ENCODE results near the gene RGS4.
A peak's percentile ranks its signal among the peaks of the same experiment; 100 is the strongest.

RGS4 gene

DNA sequence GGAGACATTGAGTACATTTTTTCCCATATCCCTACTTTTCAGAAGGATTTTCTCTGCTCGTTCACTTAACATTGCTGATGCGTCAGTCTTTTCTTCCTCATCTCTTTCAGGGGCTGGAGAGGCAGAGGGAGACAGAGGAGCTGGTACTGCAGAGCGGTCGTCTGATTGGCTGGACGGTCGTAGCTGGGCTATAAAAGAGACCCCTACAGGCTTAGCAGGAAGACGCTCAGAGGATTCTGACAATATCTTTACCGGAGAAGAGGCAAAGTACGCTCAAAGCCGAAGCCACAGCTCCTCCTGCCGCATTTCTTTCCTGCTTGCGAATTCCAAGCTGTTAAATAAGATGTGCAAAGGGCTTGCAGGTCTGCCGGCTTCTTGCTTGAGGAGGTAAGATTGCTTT is at the start of gene RGS4:
RGS4 (plus strand) TSS at position 220 of the 400 bp plus-strand sequence; CDS start at position 344, 124 bp downstream.
- DNase-seq (ENCODE audit: low spot score): peak; percentile 47

DNA sequence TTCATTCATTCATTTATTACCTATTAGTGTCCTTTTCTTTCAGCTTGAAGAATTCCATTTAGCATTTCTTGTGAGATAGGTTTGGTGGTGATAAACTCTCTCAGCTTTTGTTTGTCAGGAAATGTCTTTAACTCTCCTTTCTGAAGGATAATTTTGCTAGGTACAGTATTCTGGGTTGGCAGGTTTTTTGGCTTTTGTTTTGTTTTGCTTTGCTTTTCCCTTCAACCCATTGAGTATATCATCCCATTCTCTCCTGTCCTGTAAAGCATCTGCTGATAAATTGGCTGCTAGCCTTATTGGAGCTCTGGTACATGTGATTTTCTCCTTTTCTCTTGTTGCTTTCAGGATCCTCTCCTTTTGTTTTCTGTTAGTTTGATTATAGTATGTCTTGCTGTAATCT is 47.0 kb upstream of the RGS4 start:
- no peak for DNase-seq (ENCODE audit: low spot score)

DNA sequence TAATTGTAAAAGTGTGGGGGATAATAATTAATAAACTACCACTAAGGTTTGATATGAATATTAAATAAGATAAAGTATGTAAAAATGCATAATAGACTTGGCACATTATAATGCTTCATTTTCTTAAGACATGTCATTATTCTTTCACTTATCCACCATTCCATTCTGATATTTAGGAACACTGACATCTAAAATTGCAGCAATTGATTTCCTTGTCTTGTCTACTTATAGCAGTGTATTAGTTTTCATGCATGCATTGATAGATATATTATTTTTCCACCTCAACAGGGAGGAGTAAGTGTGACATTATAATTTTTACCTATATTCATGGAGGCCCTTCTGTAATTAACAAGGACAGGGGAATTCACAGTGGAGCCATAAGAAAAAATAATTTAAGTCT is 41.6 kb upstream of the RGS4 start:
- DNase-seq (ENCODE audit: low spot score): no peak

DNA sequence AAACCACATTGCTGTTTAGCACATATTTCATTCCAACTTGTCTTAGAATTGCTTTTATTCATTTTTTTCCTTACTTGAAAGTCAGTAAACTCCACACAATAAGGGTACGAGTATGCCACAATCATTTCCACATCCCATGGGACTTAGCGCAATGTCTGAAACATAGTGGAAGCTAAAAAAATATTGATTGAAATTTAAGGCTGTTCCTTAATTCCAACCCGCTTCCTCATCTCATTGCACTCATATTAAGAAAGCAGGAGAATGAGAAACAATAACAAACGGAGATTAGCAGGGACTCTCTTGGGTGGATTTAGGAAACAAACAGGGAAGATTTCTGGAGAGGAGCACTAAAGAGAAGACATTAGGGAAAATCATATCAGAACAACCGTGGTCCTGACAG is 39.3 kb upstream of the RGS4 start:
- DNase-seq (ENCODE audit: low spot score): no peak

DNA sequence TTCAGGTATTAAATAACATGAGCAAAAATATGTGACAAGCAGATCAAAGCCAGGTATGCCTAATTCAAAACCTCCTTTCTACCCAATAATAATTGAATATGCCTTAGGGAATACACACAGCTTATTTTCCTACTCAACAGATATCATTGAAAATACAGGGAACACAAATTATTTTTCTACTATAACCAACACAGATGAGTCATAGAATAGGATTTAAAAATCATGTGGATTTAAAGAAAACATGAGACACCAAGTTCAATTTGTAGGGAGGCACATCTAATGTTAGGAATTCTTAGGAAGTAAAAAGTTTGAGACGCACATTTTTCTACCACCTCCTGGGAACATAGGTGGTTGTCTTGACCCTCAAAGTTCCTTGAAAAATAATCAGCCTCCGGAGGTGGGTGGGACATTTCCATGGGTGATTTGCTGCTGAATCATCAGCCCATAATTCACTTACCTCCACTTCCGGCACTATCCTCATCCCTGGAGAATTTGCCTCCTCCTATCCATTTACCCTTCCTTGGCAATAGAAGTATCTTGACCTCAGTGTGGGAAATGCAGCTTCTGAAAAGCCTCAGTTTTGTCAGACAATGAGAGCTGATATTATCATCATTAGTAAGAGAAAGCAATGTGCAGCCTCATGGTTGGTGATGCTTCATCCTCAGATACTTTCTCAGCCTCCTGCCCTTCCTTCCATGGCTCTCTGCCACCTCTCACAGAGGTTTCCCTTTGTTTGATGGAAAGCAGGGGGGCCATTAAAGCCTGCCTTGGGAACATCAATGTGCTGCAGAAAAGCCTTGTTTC is 33.5 kb upstream of the RGS4 start:
- DNase-seq (ENCODE audit: low spot score): no peak

DNA sequence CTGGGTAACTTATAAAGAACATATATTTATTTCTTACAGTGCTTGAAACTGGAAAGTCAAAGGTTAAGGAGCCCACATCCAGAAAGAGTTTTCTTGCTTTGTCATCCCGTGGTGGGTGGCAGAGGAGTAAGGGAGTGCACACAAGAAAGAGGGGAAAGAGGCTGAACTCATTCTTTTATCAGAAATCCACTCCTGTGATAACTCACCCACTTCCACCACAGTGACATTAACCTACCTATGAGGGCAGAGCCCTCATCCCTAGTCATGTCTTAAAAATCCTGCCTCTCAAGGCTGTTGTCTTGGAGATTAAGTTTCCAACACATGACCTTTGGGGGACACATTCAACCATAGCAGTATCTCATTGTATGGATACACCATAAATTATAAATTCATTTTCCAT is 32.5 kb upstream of the RGS4 start:
- DNase-seq (ENCODE audit: low spot score): no peak

DNA sequence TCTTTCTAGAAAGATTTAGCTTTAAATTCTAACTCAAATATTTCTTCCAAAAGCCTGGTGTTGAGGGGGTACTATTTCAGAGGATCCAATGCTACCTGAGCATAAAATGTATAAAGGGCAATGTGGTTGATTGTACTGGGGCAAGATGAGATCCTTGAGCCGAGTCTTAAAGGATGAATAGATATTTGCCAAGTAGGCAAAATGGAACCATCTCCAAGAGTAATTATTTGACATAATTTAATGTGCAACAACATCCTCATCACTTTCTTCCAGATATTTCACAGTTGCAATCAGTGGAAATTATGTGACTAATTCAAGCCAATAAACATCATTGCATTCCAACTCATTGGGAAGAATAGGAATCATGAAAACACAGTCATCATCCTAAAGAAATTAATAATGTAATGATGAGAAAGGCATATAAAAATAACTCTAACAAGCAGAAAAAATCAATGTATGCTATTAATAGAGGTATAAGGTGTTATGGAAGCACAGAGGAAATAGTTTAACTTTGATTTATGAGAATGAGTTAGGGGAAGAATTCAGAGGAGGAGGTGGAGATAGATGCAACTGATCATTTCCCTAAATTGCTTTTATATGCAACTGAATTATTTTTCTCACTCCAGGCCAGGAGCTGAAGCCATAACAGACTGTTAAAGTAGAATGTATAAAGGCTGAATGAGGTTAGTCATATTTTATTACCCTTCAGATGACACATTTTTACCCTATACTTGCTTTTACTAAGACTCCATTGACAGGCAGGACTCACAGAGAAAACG is 30.0 kb upstream of the RGS4 start:
- DNase-seq (ENCODE audit: low spot score): no peak

DNA sequence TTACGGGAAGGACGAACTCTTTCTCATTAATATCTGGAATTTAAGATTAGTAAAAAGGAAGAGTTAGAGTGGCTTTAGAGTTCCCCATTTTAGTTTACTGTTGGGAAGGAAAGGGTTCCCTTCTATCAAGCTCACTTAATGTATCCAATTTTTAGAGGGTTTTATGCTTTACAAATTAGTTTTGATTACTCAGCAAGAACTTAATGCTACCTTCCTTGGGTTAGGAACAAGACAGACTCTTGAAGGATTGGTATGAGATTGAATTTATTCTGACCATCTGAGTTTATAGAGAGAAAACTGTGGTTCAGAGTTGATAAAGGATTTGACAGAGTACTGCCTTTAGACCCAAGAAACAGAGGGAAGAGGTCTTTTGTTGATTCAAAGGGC is 29.5 kb upstream of the RGS4 start:
- no peak for DNase-seq (ENCODE audit: low spot score)

DNA sequence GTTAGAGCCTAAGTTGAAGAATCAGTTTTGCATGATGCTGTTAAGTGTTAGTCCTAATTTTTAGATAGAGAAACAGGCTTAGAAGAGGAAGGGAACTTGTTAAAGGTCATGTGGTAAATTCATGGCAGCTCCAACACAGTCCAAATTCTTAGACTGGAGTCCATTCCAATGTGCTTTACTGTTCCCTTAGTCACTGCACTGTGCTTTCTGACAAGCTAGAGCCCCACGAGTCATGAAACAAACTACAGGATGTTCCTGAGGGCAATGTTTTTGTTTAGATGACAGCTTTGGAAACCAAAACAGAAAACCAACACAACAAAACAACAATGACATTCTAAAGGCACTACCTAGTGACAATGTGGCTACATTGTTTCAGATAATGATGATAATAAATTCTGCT is 23.1 kb upstream of the RGS4 start:
- DNase-seq (ENCODE audit: low spot score): no peak

DNA sequence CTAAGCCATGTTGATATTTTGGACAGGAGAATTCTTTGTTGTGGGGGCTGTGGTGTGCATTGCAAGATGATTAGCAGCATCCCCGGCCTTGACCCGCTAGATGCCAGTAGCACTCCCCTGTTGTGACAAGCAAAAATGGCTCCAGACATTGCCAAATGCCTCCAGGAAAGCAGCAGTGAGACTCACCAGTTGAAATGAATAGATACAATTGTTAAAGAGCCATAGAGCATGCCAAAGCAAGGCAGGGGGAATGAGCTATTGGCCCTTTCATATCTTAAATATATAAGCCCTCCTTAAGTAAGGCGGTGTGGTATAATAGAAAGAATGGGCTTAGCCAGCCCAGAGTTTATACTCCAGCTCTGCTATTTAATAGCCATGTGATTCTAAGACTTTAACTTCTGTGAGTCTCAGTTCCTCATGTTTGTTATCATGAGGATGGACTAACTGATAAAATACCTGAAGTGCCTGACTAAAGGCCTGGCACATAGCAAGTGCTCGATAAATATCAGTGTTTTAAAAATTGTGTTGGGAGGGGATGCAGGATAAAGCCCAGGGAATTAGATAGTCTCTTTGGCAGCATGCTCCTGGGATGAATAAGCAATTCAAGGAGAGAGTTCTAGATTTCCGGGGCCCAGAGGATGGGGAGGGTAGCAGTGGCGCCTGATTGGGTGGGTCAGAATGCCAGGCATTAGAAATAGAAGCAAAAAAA is 21.1 kb upstream of the RGS4 start:
- no peak for DNase-seq (ENCODE audit: low spot score)

DNA sequence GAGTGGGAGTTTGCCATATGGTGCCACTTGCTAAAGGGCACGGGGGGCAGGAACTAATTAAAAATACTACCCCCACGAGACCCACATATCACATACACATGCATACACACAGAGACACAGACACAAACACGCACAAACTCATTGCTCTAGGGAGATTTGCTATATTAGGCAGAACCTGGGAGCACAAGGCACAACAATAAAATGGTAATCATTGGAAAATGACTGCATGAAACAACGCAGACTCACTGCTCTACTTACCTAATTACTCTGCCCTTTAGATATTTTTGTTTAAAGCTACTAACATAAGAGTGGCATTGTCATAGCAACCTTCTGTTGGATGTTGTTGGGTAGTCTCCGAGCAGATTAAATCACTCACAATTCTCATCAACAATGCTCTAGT is 20.3 kb upstream of the RGS4 start:
- no peak for DNase-seq (ENCODE audit: low spot score)

DNA sequence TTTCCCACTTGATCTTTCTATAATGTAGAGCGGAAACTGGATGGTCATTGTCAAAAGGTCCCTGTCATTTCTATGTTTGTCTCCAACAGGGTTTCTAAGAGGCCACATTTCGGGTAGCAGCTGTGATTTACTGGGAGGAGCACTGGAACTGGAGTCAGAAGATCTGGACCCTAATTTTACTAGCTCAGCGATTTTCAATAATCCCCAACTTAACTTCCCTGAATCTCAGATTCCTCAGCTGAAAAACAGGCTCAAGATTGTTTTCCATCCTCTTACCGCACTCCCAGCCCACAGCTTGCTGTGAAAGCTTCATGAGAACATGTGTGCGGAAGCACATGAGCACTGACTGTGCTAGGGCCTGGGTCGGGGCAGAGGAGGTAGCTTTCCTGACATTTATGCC is 19.9 kb upstream of the RGS4 start:
- DNase-seq (ENCODE audit: low spot score): no peak

DNA sequence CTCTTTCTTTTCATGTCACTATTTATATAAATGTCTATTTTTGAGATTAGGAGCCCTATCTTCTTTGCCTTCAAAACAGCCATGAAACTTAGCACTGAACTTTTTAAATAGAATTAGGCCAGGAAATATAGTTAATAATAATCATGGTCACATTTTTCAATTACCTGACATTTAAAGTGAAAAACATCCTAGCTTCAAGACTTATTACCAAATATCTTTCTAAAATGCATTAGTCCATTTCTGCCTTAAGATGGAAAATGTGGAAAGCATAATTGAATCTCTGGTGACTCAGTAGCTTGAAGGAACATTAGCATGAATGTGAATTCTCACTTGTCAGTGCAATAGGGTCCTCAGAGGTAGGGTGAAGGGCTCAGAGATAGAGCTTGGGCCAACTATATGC is 18.7 kb upstream of the RGS4 start:
- no peak for DNase-seq (ENCODE audit: low spot score)

DNA sequence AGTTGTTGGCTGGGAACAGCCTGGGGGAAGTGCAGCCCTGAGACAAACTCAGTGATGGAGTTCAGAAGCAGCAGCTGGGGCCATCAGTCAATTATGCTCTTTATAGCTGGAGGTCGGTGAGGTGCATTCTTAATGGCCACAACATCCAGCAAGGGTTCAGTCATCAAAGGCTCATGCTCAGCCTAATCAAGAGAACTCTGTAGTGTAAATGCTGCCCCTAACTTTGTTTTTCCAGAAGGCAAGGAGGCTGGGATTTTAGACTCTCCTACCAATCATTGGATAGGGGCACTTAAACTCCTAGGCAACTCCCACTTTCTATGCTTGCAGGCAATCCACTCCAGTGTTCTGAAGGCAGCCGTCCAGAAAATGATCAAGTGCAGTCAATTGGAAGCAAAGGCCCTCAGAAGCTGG is 15.0 kb upstream of the RGS4 start:
- no peak for DNase-seq (ENCODE audit: low spot score)

DNA sequence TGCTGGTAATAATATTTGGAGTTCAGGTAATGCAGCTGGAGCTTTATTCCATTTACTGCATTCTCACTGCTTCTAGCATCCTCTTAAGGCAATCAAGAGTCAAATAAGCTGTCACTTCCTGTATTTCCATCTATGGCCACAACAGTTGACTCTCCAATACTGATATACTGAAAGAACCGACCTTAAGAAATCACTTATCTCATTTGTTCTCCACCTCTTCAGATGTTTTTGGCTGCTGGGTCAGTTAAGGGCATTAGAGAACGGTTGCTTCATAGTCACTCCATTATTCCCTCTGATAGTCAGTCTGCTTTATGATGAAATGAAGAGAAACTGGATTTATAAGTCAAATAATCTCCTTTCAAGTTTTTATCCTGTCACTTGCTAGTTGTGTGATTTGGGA is 14.2 kb upstream of the RGS4 start:
- no peak for DNase-seq (ENCODE audit: low spot score)

DNA sequence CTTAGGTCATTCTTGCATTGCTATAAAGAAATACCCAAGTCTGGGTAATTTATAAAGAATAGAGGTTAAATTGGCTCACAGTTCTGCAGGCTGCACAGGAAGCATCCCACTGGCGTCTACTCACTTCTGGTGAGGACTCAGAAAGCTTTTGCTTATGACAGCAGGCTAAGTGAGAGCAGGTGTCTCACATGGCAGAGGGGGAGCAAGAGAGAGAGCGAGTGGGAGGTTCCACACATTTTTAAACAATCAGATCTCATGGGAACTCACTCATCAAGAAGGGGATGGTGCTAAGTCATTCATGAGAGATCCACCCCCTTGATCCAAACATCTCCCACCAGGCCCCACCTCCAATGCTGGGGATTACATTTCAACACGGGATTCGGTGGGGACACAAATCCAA is 13.6 kb upstream of the RGS4 start:
- no peak for DNase-seq (ENCODE audit: low spot score)

DNA sequence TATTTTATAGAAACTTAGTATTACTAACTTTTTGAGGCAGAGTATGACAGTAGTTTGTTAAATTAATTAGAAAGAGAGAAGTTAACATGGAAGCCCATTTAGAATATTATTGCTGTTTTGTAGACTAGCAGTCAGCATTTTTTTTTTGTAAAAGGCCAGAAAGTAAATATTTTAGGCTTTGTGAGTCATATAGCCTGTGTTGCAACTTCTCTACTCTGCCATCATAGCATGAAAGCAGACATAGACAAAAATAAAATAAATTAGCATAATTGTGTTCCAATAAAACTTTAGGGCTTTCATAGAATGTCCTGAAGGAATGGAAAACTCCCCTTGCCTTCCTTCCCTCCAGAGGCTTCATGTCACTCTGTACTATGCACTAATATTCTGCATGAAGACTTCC is 12.3 kb upstream of the RGS4 start:
- no peak for DNase-seq (ENCODE audit: low spot score)

DNA sequence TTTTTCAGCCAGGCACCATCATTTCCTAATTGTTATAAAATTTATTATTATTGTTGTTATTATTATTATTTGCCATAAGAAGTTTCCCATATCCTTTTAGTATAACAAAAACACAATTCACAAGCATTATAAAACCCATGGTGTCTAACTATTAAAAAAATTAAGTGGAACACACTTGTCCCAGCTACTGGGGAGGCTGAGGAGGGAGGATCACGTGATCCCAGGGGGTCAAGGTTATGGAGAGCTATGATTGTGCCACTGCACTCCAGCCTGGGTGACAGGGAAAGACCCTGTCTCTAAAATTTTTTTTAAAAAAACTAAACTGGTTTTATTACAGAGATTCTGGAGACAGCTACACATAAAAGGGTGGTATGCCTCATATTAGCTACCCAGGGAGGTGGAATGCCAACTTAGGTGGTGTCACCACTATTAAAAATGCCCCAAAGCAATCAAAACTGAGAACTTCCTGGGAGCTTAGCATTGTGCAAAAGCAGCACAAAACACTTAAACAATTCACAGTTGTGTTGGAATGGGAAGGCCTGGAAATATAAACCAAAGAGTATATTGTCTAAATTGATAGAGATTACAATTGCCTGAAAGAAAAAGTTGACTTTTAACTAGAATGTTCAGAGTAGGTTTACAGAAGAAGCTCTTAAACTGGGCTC is 8.7 kb upstream of the RGS4 start:
- no peak for DNase-seq (ENCODE audit: low spot score)

DNA sequence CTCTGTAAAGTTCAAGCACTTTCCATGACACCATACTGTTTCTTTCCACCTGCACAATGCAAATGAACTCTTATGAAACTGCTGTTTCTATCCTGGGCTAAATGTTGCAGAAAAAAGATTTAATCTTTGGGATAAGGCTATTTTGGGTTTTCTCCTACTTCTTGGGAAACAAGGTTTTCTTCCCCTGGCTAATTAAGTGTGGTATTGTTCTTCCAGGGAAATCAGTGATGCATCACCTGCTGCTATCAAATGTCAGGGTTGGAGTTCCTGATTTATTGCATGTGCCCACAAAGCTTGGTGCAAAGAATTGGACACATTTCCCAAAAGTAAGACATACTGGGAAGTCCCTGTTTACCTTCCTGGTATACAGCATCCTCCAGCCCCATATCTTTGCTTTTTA is 6.0 kb upstream of the RGS4 start:
- DNase-seq (ENCODE audit: low spot score): no peak

DNA sequence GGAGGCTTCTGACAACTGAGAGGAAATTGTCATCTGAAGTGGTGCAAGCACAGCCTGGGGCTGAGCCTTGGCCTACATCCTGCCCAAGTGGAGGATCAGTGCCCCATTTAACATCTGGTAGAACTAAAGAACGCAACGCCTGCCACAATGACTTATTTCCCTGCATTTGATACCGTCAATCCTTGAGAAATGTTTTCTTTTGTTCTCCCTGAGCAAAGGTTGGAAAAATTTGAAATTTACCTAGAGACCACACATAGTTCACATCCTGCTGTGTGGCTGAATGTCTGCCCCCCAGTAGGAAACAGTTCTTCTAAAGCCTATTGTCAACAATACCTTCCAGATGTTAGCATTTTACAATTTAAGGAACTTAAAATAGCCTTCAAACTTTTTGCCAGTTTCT is 5.6 kb upstream of the RGS4 start:
- no peak for DNase-seq (ENCODE audit: low spot score)

DNA sequence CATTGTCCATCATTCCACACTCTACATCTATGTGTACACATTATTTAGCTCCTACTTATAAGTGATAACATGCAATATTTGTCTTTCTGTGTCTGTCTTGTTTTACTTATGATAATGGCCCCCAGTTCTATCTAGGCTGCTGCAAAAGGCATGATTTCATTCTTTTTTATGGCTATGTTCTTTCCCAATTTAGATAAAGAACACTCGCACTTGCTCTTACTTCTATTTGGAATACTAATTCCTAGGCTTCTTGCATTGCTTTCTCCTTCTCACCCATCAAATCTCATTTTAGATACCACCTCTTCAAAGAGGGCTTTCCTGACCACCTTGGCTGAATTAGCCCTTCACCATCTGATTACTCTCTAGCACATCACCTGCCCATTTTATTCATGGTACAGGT is 3.0 kb upstream of the RGS4 start:
- no peak for DNase-seq (ENCODE audit: low spot score)

DNA sequence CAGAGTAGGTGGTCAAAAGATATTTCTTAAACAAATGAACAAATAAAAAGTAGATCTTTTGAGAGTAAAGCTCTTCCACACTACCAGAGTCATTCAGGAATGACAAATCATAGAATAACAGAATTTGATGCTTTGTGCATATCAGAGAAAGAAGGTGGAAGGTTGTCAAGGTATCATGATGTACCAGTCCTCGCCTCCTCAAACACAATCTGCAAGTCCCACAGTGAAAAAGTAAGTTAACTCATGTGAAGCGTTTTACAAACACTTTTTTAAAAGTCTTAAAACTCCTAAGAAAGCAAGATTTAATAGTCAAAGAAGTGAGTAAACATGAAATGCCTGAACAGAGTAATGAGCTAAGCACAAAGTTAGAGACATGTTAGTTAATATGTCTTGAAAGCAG is 2.5 kb upstream of the RGS4 start:
- no peak for DNase-seq (ENCODE audit: low spot score)

DNA sequence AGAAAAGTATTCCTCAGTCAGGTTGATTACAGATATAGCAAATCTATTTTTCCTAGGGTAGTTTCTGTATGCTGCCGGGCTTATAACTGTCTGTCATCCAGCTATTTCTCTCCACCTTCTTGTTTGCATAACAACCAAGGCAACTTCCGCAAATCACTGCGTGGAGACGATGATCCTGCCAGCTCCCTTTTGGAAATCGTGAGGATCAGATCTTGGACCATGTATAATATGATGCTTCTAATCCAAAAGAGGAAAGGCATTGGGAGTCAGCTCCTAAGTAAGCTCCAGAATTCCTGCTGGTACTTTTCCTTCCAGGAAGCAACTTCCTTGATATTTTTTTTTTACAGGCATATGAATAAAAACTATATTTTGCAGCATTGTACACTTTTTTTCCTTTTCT is 445 bp upstream of the RGS4 start:
- no peak for DNase-seq (ENCODE audit: low spot score)
